SU-DHL-6 (cell line): ENCODE results near the gene DSG3.

Experiments
- CTCF ChIP-seq: fragments of 200-600 bp; sonication (generic); IDR thresholded peaks from one replicate; pipeline ENCODE4 v1.5.1; 2017; ENCODE audit warnings: antibody characterized with exemption, mild to moderate bottlenecking, low read length, moderate library complexity; ENCODE audit not compliant: insufficient read depth, poor library complexity, severe bottlenecking
- EZH2phosphoT487 ChIP-seq: fragments of 200-600 bp; sonication (generic), shearing (Covaris generic); conservative IDR thresholded peaks from 2 replicates; pipeline ENCODE4 v1.6.1; 2018; ENCODE audit warnings: mild to moderate bottlenecking, antibody characterized with exemption, low read length, moderate library complexity, mixed read lengths

- TF ChIP-seq CTCF = no peak
- TF ChIP-seq EZH2phosphoT487 = no peak
These were observed 38.3 kb upstream of the DSG3 start for GRCh38 chr18:31409276-31409675.
